Esophagus muscularis mucosa (tissue), 4 donors: ENCODE measurements around the gene CDK14.

ENCODE experiments used
- CTCF ChIP-seq, 3 experiments: fragments of 200-600 bp in 2 of 3; fragments of 450-650 bp in 1 of 3; sonication (generic) in 2 of 3; IDR thresholded peaks; one replicate each; pipeline ENCODE4 v1.5.1; 2017 to 2019; ENCODE audit warnings: antibody characterized with exemption in 3 of 3, mild to moderate bottlenecking in 2 of 3, moderate library complexity in 1 of 3
- EP300 ChIP-seq: sonication (generic); formaldehyde crosslinking; IDR thresholded peaks from one replicate; pipeline ENCODE4 v1.6.1; 2017; ENCODE audit warnings: antibody characterized with exemption
- POLR2A ChIP-seq: fragments of 450-650 bp; IDR thresholded peaks from one replicate; pipeline ENCODE4 v1.6.1; 2017; ENCODE audit warnings: antibody characterized with exemption, moderate library complexity, mild to moderate bottlenecking, low read depth
- POLR2AphosphoS5 ChIP-seq, 2 donors: sonication (generic); formaldehyde crosslinking; IDR thresholded peaks; one replicate each; pipeline ENCODE4 v1.6.1; 2017; ENCODE audit warnings: antibody characterized with exemption in 2 of 2

GRCh38 chr7:90920336-90920735, 324.2 kb downstream of the CDK14 start:
- TF ChIP-seq POLR2A (no peak), CTCF (IDR thresholded peaks at IDR 0.05) (no peak), POLR2AphosphoS5 (IDR thresholded peaks at IDR 0.05) (no peak), EP300 (no peak)
